Hematopoietic multipotent progenitor cell treated with erythropoietin and hydrocortisone succinate and interleukin-3 and kit ligand, for 8 days (in vitro differentiated cells): ENCODE measurements around the gene AKAP4.
A peak's percentile ranks its signal among the peaks of the same experiment; 100 is the strongest.

Experiments
- DNase-seq: peaks from one replicate; pipeline ENCODE4 v3.0.0-alpha.2; 2015

AKAP4 gene, protein sequence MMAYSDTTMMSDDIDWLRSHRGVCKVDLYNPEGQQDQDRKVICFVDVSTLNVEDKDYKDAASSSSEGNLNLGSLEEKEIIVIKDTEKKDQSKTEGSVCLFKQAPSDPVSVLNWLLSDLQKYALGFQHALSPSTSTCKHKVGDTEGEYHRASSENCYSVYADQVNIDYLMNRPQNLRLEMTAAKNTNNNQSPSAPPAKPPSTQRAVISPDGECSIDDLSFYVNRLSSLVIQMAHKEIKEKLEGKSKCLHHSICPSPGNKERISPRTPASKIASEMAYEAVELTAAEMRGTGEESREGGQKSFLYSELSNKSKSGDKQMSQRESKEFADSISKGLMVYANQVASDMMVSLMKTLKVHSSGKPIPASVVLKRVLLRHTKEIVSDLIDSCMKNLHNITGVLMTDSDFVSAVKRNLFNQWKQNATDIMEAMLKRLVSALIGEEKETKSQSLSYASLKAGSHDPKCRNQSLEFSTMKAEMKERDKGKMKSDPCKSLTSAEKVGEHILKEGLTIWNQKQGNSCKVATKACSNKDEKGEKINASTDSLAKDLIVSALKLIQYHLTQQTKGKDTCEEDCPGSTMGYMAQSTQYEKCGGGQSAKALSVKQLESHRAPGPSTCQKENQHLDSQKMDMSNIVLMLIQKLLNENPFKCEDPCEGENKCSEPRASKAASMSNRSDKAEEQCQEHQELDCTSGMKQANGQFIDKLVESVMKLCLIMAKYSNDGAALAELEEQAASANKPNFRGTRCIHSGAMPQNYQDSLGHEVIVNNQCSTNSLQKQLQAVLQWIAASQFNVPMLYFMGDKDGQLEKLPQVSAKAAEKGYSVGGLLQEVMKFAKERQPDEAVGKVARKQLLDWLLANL

GRCh38 chrX:50200907-50201306 lies at the start of gene AKAP4:
TSS of gene AKAP4 (minus strand) at chrX:50201007. CDS start at chrX:50200889, 118 bp downstream.
- DNase-seq = no peak

DNA sequence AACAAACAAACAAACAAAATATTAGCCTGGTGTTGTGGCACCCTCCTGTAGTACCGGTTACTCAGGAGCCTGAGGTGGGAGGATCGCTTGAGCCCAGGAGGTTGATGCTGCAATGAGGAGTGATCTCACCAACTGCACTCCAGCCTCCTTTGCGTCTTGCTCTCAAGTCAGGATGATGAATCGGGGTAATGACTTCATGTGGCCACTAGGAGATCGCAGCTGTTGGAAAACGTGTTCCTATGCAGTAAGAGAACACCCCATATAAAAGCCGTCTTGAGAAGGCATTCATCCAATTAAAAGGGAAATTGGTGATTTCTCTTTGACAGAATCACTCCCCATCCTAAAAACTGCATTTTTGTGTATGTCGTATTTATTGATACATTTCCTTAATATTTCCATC lies 10.7 kb upstream of the AKAP4 start:
- DNase-seq = peak; percentile 16

DNA sequence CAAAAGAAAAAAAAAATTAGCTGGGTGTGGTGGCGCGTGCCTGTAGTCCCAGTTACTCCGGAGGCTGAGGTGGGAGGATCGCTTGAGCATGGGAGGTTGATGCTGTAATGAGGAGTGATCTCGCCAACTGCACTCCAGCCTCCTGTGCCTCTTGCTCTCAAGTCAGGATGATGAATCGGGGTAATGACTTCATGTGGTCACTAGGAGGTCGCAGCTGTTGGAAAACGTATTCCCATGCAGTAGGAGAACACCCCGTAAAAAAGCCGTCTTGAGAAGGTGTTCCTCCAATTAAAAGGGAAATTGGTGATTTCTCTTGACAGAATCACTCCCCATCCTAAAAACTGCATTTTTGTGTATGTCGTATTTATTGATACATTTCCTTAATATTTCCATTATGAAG lies 5.9 kb upstream of the AKAP4 start:
- no peak for DNase-seq

GRCh38 chrX:50204364-50204899 lies 3.6 kb upstream of the AKAP4 start, which contains the start of gene CCNB3:
TSS of gene CCNB3 (plus strand) at chrX:50204765. CDS start at chrX:50285164, 80,399 bp downstream.
- peak; percentile 80 for DNase-seq

DNA sequence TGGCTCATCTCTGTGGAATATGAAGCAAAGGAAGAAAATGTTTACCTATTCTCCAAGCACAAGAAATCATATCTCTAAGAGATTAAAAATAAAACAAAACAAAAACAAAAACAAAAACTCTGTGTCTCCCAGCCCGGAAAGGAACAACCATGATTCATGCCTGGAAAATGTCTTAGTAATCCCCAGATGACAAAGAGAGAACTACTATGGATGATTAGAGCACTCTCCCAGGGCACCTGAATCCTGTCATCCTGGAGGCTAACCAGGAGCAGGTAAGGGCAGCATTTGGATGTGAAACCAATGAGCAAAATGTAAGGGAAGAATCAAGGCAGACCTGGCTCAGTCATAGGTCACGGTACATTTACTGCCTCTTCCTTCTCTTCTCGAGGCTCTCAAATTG lies 1.7 kb upstream of the AKAP4 start:
- no peak for DNase-seq

- DNase-seq = peak; percentile 93
Observed at GRCh38 chrX:50198348-50198747, 2.5 kb downstream of the AKAP4 start.

GRCh38 chrX:50188859-50189600 lies 11.8 kb downstream of the AKAP4 start:
- DNase-seq = no peak

GRCh38 chrX:50183891-50184290 lies 16.9 kb downstream of the AKAP4 start:
- DNase-seq = peak; percentile 30

GRCh38 chrX:50180073-50180940 lies 20.5 kb downstream of the AKAP4 start:
- DNase-seq = peak; percentile 19

DNA sequence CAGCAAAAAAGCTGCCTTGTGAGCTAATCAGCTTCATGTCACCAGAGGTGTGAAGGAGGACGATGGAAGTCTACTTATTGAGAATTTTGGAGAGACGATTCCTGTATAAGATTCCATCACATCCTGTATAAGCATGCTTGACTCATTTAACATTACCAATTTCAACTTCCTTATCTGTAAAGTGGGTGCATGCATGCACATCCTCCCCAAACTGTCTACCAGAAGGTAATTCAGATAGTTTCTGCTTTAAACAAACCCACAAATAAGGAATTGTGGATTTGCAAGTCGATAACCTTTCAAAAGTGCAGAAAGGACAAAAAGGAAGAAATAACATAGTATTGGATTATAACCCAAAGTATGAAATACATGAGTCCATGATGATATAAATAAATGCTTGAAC lies 31.1 kb downstream of the AKAP4 start:
- DNase-seq = peak; percentile 33

DNA sequence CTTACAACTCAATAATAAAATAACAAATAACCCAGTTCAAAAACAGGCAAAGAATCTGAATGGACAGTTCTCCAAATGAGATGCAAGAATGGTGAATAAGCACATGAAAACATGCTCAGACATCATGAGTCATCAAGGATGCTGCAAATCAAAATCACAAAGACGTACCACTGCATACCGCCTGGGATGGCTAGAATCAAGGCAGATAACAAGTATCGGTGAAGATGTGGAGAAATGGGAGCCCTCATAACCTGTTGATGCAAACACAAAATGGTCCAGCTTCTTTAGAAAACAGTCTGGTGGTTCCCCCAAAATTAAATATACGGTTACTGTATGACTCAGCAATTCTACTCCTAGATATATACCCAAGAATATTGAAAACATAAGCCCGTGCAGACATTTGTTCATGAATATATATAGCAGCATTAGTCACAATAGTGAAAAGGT lies 32.5 kb downstream of the AKAP4 start:
- no peak for DNase-seq

DNA sequence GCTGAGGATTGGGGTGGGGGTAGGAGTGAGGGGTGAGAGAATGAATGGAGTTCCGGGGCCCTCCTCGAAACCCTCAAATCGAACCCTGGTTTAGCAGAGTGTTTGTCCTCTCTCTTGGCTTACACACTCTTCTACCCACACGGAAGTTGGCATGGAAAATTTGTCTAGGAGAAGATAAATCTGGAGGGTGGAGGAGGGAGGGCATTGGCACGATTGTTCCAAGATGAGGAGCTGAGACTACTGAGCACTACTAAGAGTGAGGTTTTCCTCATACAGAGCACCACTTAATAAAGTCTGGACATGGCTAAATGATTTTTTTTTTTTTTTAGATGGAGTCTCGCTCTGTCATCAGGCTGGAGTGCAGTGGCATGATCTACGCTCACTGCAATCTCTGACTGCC lies 33.4 kb downstream of the AKAP4 start:
- DNase-seq = no peak

DNA sequence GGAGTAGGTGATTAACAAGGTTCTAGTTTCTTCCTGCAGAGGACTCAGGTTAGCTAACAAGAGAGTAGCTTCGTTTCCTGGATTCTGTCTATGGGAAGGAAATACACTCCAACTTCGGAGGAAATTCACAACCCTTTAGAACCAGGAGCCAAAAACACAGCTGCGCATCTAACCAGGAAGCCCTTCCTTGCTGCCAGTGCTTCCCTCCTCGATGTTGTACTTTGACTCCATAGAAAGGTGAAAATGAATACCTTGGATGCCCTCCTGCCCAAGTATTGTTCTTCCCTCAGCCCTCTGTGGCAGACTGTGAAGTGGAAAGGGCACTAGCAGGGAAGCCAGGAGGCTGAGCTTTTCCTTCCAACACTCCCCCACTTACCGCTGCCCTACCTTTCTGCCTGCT lies 35.1 kb downstream of the AKAP4 start:
- no peak for DNase-seq

DNA sequence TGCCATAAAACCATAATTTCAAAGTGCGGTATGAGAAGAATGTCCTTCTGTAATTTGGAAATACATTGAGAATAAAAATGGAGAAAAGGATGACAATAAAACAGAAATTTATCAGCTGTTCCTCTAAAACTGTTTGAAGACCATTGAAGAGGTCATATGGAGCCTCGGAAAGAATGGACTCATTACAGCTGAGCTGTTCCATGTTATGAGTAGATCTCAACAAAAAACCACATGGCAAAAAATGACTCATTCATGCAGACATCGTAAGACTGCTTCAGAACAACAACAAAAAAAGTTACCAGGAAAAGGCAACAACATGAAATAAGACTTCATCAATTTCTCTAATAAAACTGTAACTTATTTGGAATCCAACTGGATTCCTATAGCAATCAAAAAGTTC lies 39.7 kb downstream of the AKAP4 start:
- no peak for DNase-seq

GRCh38 chrX:50158593-50158992 lies 42.2 kb downstream of the AKAP4 start:
- DNase-seq = no peak

DNA sequence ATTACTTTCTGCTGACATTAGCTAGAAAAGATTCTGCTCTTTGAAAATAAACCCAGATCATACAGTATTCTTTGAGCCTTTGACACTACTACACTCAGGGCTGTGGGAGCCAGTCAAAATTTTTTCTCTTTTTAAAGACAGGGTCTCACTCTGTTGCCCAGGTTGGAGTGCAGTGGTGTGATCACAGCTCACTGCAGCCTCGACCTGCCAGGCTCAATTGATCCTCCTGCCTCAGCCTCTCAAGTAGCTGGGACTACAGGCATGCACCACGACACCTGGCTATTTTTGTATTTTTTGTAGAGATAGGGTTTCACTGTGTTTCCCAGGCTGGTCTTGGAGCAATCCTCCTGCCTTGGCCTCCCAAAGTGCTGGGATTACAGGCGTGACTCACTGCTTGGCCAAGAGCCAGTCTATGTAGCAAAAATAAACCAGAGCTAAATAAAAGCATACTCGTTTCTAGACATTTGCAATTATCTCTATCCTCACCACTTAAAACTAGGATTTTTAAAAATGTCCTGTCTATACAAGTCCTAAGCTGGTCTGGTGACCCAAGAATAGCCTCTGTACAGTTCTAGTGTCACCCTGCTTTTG lies 43.2 kb downstream of the AKAP4 start:
- no peak for DNase-seq

DNA sequence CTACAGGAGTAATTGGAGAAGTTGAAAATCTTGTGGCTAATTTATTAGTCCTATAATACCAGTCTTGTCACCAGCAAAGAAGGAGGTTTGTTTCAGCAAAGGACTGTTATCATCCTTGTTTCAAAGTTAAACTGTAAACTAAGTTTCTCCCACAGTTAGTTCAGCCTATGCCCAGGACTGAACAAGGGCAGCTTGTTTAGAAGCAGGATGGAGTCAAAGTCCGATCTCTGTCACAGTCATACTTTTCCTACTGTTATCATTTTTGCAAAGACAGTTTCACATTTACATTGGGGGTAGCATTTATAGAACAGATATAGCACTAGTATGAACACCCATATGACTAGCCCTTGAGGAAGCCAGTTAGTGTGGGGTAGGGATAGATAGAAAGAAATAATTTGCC lies 46.4 kb downstream of the AKAP4 start:
- DNase-seq = no peak

DNA sequence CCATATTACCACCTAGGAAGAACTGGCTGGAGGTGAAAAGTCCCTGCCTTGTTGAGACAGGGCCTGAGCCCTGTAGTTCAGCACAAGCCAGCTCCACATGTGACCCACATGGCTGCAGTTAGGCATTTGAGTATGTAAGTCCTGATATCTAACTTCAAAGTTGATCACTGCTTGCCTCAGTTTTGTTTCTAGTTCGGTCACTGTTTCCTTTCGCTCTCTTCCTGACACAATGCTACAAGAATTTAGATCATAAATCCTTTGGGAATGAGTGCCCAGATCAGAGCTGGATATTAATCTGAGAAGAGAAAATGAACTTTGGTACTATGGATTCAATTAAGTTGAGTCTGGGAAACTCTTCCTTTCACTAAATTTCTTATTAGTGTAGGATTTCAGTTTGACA lies 48.4 kb downstream of the AKAP4 start:
- no peak for DNase-seq

DNA sequence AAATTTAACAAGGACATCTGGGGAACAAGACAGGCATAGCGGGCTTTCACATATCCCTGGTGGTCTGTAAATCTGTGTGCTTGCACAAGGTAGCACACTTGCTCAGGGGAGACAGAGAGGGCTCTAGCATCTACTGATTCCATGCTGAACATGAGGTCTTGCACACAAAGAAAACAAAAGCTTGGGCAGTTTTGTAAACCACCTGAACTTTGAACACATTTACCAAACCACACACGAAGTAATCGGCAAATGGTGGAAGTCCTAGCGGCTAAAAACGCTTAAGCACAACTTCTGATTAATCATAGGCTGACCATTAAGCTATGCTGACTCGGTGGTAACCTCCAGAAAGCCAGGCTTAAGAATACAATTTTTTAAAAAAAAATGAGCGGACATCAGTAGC lies 52.8 kb downstream of the AKAP4 start:
- DNase-seq = no peak
